Liver (tissue), 3 donors: ENCODE measurements around the gene KHDRBS2.

Source experiments
- JUND ChIP-seq, 2 donors: IDR thresholded peaks; 2 replicates each; pipeline ENCODE4 v1.6.1; 2016; ENCODE audit warnings: antibody characterized with exemption in 2 of 2
- RAD21 ChIP-seq, 2 donors: IDR thresholded peaks; 2 replicates each; pipeline ENCODE4 v1.6.1; 2016; ENCODE audit warnings: antibody characterized with exemption in 2 of 2, mild to moderate bottlenecking in 2 of 2
- TF ChIP-seq, protein P1 (sequence below): fragments of 150-350 bp; IDR thresholded peaks from 2 replicates; pipeline ENCODE4 v1.5.1; 2017; ENCODE audit warnings: improper control_type of control experiment, low read depth, low read length; ENCODE audit not compliant: missing input control
- donor health status: healthy.
- donor health status: healthy.

GRCh38 chr6:62286470-62286843 lies 432 bp upstream of the KHDRBS2 start:
- TF ChIP-seq RAD21 (IDR thresholded peaks at IDR 0.05) (no peak), JUND (IDR thresholded peaks at IDR 0.05) (no peak)
- TF ChIP-seq, protein P1, sequence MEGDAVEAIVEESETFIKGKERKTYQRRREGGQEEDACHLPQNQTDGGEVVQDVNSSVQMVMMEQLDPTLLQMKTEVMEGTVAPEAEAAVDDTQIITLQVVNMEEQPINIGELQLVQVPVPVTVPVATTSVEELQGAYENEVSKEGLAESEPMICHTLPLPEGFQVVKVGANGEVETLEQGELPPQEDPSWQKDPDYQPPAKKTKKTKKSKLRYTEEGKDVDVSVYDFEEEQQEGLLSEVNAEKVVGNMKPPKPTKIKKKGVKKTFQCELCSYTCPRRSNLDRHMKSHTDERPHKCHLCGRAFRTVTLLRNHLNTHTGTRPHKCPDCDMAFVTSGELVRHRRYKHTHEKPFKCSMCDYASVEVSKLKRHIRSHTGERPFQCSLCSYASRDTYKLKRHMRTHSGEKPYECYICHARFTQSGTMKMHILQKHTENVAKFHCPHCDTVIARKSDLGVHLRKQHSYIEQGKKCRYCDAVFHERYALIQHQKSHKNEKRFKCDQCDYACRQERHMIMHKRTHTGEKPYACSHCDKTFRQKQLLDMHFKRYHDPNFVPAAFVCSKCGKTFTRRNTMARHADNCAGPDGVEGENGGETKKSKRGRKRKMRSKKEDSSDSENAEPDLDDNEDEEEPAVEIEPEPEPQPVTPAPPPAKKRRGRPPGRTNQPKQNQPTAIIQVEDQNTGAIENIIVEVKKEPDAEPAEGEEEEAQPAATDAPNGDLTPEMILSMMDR, result no peak
